Gastrocnemius medialis (tissue), 4 donors: ENCODE results near the gene DDX27. TPM values are rescaled to one million over a fixed set of nuclear protein-coding genes. Genes with fewer than 3 reads are reported as not detected.

Source experiments
- ATAC-seq, 2 donors: fragments of 150-250 bp; one replicate each; pipeline ENCODE4 v1.9.1; 2016
- DNase-seq, 2 donors: peaks; one replicate each; pipeline ENCODE4 v3.0.0-alpha.2; 2019
- H3K27ac ChIP-seq, 4 donors: fragments of 200-600 bp; sonication (generic); 1 replicate in 1 of 4; 2 replicates in 3 of 4; pipeline ENCODE4 v1.5.1; 2016 to 2018; ENCODE audit warnings: mild to moderate bottlenecking in 2 of 4, moderate library complexity in 1 of 4
- H3K27me3 ChIP-seq, 3 donors: fragments of 200-600 bp; sonication (generic) in 2 of 3; 1 replicate in 1 of 3; 2 replicates in 2 of 3; pipeline versions ENCODE4 v1.5.1 to v1.6.0; 2016 to 2019; ENCODE audit warnings: mild to moderate bottlenecking in 1 of 3, moderate library complexity in 1 of 3
- H3K36me3 ChIP-seq, 2 donors: fragments of 200-600 bp; sonication (generic) in 1 of 2; one replicate each; pipeline ENCODE4 v1.5.1; 2017 to 2018
- H3K4me1 ChIP-seq, 2 donors: fragments of 200-600 bp; sonication (generic) in 1 of 2; one replicate each; pipeline ENCODE4 v1.5.1; 2016 to 2017; ENCODE audit warnings: mild to moderate bottlenecking in 2 of 2
- H3K4me3 ChIP-seq, 4 donors: fragments of 200-600 bp; sonication (generic) in 3 of 4; 1 replicate in 1 of 4; 2 replicates in 3 of 4; pipeline ENCODE4 v1.5.1; 2016 to 2019; ENCODE audit warnings: mild to moderate bottlenecking in 2 of 4
- H3K9me3 ChIP-seq, 3 donors: fragments of 200-600 bp; sonication (generic) in 2 of 3; 1 replicate in 1 of 3; 2 replicates in 2 of 3; pipeline ENCODE4 v1.5.1; 2016 to 2019
- POLR2A ChIP-seq, 2 donors: fragments of 450-650 bp; IDR thresholded peaks; one replicate each; pipeline ENCODE4 v1.6.1; 2017; ENCODE audit warnings: antibody characterized with exemption in 2 of 2, mild to moderate bottlenecking in 2 of 2, moderate library complexity in 2 of 2
- in situ Hi-C, 4 donors: fragments of 200-750 bp; cut with MboI; loops; one replicate each; pipeline versions ENCODE4 v1.15.0 to v1.8.0; 2017; ENCODE audit warnings: low sequenced_read_pairs in 4 of 4
- intact Hi-C: fragments of 100-400 bp; cut with DNase I; formaldehyde crosslinking; loops from one replicate; pipeline ENCODE4 v1.15.1; 2023; ENCODE audit warnings: low total_unique reads
- total RNA-seq, 4 donors: library from RNA; depleted of rRNA; stranded (reverse); fragments of >200 nt; gene quantifications; one replicate each; pipeline versions ENCODE4 v1.1.0 to v1.2.3, GENCODE V29; 2016
- TF ChIP-seq, protein P1 (sequence below), 5 experiments: fragments of 450-650 bp in 3 of 5; fragments of 200-600 bp in 2 of 5; sonication (generic) in 2 of 5; IDR thresholded peaks in 4 of 5; conservative IDR thresholded peaks in 1 of 5; 1 replicate in 4 of 5; 2 replicates in 1 of 5; pipeline ENCODE4 v1.5.1; 2016 to 2019; ENCODE audit warnings: antibody characterized with exemption in 5 of 5, mild to moderate bottlenecking in 3 of 5, moderate library complexity in 3 of 5

DDX27 gene
- total RNA-seq, 4 donors from 2014 or later: 12.6 to 39.7 (median 23.3) TPM

GRCh38 chr20:49245921-49246740 is 26.9 kb downstream of the DDX27 start:
- Histone ChIP-seq H3K27ac (no peak overlapping the region), H3K4me1 (no peaks in the 10 kb centered on the region), H3K27me3 (no peaks in the 10 kb centered on the region), H3K9me3 (no peaks in the 10 kb centered on the region), H3K36me3 (peaks cover 4 to 100% of the 10 kb centered on the region in 2 donors), H3K4me3 (no peak overlapping the region)
- DNase-seq (no peak), ATAC-seq (peak; percentile 47 to 55)
- intact Hi-C loops (no loop called here), in situ Hi-C loops (no loop called here)
- TF ChIP-seq POLR2A (IDR thresholded peaks at IDR 0.05): no peak
- TF ChIP-seq, protein P1, sequence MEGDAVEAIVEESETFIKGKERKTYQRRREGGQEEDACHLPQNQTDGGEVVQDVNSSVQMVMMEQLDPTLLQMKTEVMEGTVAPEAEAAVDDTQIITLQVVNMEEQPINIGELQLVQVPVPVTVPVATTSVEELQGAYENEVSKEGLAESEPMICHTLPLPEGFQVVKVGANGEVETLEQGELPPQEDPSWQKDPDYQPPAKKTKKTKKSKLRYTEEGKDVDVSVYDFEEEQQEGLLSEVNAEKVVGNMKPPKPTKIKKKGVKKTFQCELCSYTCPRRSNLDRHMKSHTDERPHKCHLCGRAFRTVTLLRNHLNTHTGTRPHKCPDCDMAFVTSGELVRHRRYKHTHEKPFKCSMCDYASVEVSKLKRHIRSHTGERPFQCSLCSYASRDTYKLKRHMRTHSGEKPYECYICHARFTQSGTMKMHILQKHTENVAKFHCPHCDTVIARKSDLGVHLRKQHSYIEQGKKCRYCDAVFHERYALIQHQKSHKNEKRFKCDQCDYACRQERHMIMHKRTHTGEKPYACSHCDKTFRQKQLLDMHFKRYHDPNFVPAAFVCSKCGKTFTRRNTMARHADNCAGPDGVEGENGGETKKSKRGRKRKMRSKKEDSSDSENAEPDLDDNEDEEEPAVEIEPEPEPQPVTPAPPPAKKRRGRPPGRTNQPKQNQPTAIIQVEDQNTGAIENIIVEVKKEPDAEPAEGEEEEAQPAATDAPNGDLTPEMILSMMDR (IDR thresholded peaks at IDR 0.05 in 4 of 5, conservative IDR thresholded peaks at IDR 0.05 in 1 of 5): peak; percentile 13 to 53 (median 34)

DNA sequence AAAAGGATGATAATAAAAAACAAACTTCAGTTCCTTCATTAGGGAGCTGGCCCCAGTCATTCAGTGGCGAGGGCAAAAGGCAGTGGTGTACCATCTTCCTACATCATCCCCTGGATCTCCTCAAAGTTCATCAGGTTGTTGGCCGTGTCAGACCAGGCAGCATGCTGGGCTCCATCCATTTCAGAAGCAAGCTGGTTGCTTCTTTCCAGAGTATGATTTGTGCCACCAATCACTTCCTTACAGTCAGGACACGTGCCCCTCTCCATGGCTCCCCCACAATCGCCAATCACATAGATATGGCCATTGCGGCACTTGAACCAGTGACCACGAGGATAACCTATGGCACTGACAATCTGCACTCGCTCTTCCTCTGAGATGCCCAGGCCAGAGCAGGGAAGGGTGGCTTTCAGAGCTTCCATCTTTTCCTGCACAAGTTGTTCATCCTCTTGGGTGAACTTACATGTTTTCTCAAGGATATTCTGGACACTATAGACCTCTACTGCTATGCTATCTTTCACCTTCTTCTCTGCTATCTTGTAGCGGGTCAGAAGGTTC is 28.0 kb downstream of the DDX27 start:
- Histone ChIP-seq H3K9me3 (no peaks in the 10 kb centered on the region), H3K27ac (no peak overlapping the region), H3K36me3 (peaks cover 4 to 99% of the 10 kb centered on the region in 2 donors), H3K4me3 (no peak overlapping the region), H3K4me1 (no peaks in the 10 kb centered on the region), H3K27me3 (no peaks in the 10 kb centered on the region)
- DNase-seq: no peak
- no peak for ATAC-seq
- TF ChIP-seq, protein P1 (IDR thresholded peaks at IDR 0.05 in 4 of 5, conservative IDR thresholded peaks at IDR 0.05 in 1 of 5): no peak
- TF ChIP-seq POLR2A (IDR thresholded peaks at IDR 0.05): no peak
- intact Hi-C loops: no loop called here
- in situ Hi-C loops: no loop called here

- DNase-seq (no peak), ATAC-seq (no peak)
- in situ Hi-C loops: no loop called here
- Histone ChIP-seq H3K27me3 (no peaks in the 10 kb centered on the region), H3K9me3 (no peaks in the 10 kb centered on the region), H3K27ac (no peak overlapping the region), H3K36me3 (peaks cover 4 to 99% of the 10 kb centered on the region in 2 donors), H3K4me3 (no peak overlapping the region), H3K4me1 (no peaks in the 10 kb centered on the region)
- TF ChIP-seq POLR2A (IDR thresholded peaks at IDR 0.05): no peak
- TF ChIP-seq, protein P1 (IDR thresholded peaks at IDR 0.05 in 4 of 5, conservative IDR thresholded peaks at IDR 0.05 in 1 of 5): no peak
- intact Hi-C loops: no loop called here
These were observed 28.6 kb downstream of the DDX27 start for GRCh38 chr20:49247792-49248191.

- no peak overlapping the region for H3K4me3 ChIP-seq
- H3K27ac ChIP-seq: no peak overlapping the region
- DNase-seq (no peak), ATAC-seq (no peak)
- intact Hi-C loops (no loop called here), in situ Hi-C loops (no loop called here)
- no peak for TF ChIP-seq POLR2A (IDR thresholded peaks at IDR 0.05)
- TF ChIP-seq, protein P1 (IDR thresholded peaks at IDR 0.05 in 4 of 5, conservative IDR thresholded peaks at IDR 0.05 in 1 of 5): no peak
- no peaks in the 10 kb centered on the region for H3K27me3 ChIP-seq
- no peaks in the 10 kb centered on the region for H3K4me1 ChIP-seq
- H3K9me3 ChIP-seq: no peaks in the 10 kb centered on the region
- H3K36me3 ChIP-seq: peaks cover 4 to 99% of the 10 kb centered on the region in 2 donors
These were observed 29.1 kb downstream of the DDX27 start for GRCh38 chr20:49248301-49248700.
